Prostate gland (tissue), 2 donors: ENCODE measurements around the gene KRTAP8-1.

ENCODE experiments used
- CTCF ChIP-seq, 4 experiments: fragments of 200-600 bp in 2 of 4; fragments of 450-650 bp in 2 of 4; sonication (generic) in 2 of 4; IDR thresholded peaks; 1 replicate in 3 of 4; 2 replicates in 1 of 4; pipeline ENCODE4 v1.5.1; 2016 to 2019; ENCODE audit warnings: antibody characterized with exemption in 4 of 4, mild to moderate bottlenecking in 2 of 4, moderate library complexity in 2 of 4
- POLR2A ChIP-seq: fragments of 450-650 bp; IDR thresholded peaks from one replicate; pipeline ENCODE4 v1.6.1; 2016; ENCODE audit warnings: antibody characterized with exemption, mild to moderate bottlenecking

DNA sequence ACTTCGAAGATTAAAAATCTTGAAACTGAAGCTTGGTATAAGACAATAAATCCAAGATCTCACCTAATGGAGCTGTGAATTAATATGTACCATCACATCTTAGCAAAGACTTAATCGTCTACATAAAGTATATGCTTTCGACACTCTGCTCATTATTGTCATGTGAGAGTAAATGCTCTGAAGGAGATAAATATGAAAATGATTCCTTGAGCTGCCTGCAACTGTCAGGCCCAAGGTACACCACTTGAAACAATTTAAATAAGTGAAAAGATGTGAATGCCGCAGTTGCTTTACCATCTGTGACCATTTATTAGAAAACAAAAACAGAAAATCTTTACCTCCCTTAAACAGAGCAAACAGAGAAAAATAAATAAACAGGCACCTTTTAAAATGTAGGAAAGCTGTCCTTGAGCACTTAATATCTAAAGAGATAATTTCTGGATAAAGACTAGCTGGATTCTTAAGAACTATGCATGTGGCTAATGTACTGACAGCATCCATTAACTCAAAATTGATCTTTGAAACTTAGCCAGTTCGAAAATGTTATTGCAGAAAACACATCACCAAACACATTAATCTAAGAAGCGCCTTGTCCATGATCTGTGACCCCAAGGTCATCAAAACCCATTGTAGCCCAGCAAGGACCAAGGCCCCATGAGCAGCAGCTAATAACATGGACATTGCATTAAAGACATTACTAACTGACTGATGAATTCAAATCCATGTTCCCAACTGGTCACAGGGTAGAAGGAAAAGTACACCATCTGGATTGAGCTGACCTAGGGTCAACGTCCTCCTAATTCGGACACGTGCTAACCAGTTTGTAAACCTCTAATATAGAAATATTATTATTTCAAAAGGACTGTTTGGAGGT is 34.8 kb upstream of the KRTAP8-1 start:
- TF ChIP-seq CTCF (IDR thresholded peaks at IDR 0.05), result no peak
- TF ChIP-seq POLR2A, result no peak
